Ishikawa (cell line): ENCODE results near the gene CEP131.

ENCODE experiments used
- CEBPB ChIP-seq: IDR thresholded peaks from 2 replicates; pipeline ENCODE4 v1.6.1; 2012
- EGR1 ChIP-seq: IDR thresholded peaks from 2 replicates; pipeline ENCODE4 v1.6.1; 2012
- EP300 ChIP-seq: IDR thresholded peaks from 2 replicates; pipeline ENCODE4 v1.6.1; 2012; ENCODE audit warnings: borderline replicate concordance
- FOXM1 ChIP-seq: IDR thresholded peaks from 2 replicates; pipeline ENCODE4 v1.6.1; 2012; ENCODE audit warnings: low read depth, borderline replicate concordance
- MAX ChIP-seq: IDR thresholded peaks from 2 replicates; pipeline ENCODE4 v1.6.1; 2012
- NFIC ChIP-seq: IDR thresholded peaks from 2 replicates; pipeline ENCODE4 v1.6.1; 2012
- RAD21 ChIP-seq: IDR thresholded peaks from 2 replicates; pipeline ENCODE4 v1.6.1; 2012; ENCODE audit warnings: low read depth
- REST ChIP-seq: IDR thresholded peaks from 2 replicates; pipeline ENCODE4 v1.6.1; 2012; ENCODE audit warnings: low read depth, mild to moderate bottlenecking
- TAF1 ChIP-seq: IDR thresholded peaks from 2 replicates; pipeline ENCODE4 v1.6.1; 2012; ENCODE audit warnings: low read depth, mild to moderate bottlenecking
- TCF12 ChIP-seq: IDR thresholded peaks from 2 replicates; pipeline ENCODE4 v1.6.1; 2012; ENCODE audit warnings: low read depth
- TEAD4 ChIP-seq: IDR thresholded peaks from 2 replicates; pipeline ENCODE4 v1.6.1; 2012
- USF1 ChIP-seq: IDR thresholded peaks from 2 replicates; pipeline ENCODE4 v1.6.1; 2012
- YY1 ChIP-seq: IDR thresholded peaks from 2 replicates; pipeline ENCODE4 v1.6.1; 2012; ENCODE audit warnings: low read depth
- ZBTB7A ChIP-seq: IDR thresholded peaks from 2 replicates; pipeline ENCODE4 v1.6.1; 2012; ENCODE audit warnings: low read depth

Gene CEP131

GRCh38 chr17:81160306-81160705, 62.5 kb downstream of the CEP131 start:
- TF ChIP-seq USF1 (no peak), CEBPB (no peak), MAX (no peak), FOXM1 (no peak)

GRCh38 chr17:81159611-81160265, 63.0 kb downstream of the CEP131 start:
- no peak for TF ChIP-seq TAF1
- TF ChIP-seq EP300, result no peak
- no peak for TF ChIP-seq YY1
- TF ChIP-seq TCF12, result no peak
- TF ChIP-seq TEAD4, result no peak
- no peak for TF ChIP-seq ZBTB7A
- no peak for TF ChIP-seq FOXM1
- no peak for TF ChIP-seq REST
- no peak for TF ChIP-seq MAX
- no peak for TF ChIP-seq CEBPB
- no peak for TF ChIP-seq USF1
- TF ChIP-seq RAD21, result no peak

- TF ChIP-seq EP300, result no peak
Observed at GRCh38 chr17:81158688-81159590, 63.8 kb downstream of the CEP131 start.

- TF ChIP-seq NFIC (no peak), YY1 (no peak), REST (no peak), TEAD4 (no peak), ZBTB7A (no peak), USF1 (no peak), EGR1 (no peak), TCF12 (no peak), MAX (no peak), TAF1 (no peak), EP300 (no peak), CEBPB (no peak), RAD21 (no peak)
Observed at GRCh38 chr17:81157848-81158687, 64.7 kb downstream of the CEP131 start.
